Right ventricle myocardium superior (tissue), 1 donor: Measurements from ENCODE around the gene FOXP1. TPM values are rescaled to one million over a fixed set of nuclear protein-coding genes. Genes with fewer than 3 reads are reported as not detected.

Source experiments
- ATAC-seq: fragments of 200-7000 bp; cut with Tn5 transposase; one replicate; pipeline ENCODE4 v1.9.1; 2020; ENCODE audit warnings: mild to moderate bottlenecking; ENCODE audit not compliant: poor library complexity
- DNase-seq: peaks from one replicate; pipeline ENCODE4 v3.0.0-alpha.2; 2020
- intact Hi-C: fragments of 100-400 bp; cut with DNase I; formaldehyde crosslinking; loops from one replicate; pipeline ENCODE4 v1.11.2; 2022
- total RNA-seq: library from RNA; stranded (reverse); fragmentation: NEBNext Ultra II Directional; extraction: Animal tissue kit (Norgen Biotek cat#: 25700); gene quantifications from one replicate; pipeline ENCODE4 v1.2.1, GENCODE V29; 2021
- donor health status: DM: no; HTN: yes; CAD: no; lungs with severe emphysema.

The FOXP1 gene
- total RNA-seq, 1 donor from 2014 or later = 36.3 TPM

GRCh38 chr3:71498543-71498942 lies 85.0 kb downstream of the FOXP1 start:
- intact Hi-C loops = no loop called here

DNA sequence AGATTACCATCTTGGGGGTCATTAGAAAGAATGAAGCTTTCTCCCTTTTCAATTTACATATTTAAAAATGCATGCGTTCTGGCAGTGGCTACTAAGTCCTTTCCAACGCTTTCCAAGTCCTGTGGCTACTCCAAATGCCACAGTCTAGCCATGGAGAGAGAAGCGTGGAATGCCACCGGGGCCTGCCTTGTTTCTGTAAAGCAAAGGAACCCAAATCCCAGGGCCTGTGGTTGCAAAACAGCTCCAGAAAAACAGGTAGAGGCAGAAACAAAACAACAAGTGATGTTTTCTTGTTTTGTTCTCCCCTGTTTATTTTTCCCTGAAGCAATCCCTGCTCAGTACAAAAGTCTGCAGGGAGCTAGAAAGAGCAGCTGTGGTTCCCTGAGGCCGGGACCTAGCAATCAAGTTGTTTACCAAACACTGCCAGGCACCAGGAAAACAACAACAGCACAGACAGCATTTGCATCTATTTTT lies 85.5 kb downstream of the FOXP1 start:
- ATAC-seq (no peak), DNase-seq (no peak)
- intact Hi-C loops = no loop called here

More at GRCh38 chr3:71498543-71498942, 85.0 kb downstream of the FOXP1 start:
- ATAC-seq (no peak), DNase-seq (no peak)

DNA sequence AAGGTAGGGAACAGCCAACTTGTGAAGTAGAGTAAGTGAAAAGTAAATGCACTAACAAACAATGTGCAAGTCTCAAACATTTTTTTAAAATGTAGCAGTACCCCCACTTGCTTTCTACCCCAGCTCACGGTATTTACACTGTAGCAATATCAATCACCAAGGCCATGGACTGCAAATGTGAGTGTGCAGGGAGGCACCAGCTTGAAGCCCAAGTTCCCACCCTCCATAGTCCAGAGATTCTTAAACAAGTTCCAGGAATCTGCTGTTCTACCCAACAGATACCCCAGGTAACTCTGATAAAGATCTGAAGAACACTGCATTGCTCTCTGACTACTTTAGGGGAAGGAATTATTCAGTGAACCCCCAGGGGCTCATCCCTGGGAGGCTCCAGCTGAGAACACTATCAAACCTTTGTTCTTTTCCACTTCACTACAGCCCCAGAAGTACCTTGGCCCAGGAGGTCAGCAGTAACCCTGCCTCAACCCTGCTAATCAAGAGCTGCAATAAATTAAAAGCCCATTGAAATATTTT lies 86.1 kb downstream of the FOXP1 start:
- ATAC-seq = no peak

DNA sequence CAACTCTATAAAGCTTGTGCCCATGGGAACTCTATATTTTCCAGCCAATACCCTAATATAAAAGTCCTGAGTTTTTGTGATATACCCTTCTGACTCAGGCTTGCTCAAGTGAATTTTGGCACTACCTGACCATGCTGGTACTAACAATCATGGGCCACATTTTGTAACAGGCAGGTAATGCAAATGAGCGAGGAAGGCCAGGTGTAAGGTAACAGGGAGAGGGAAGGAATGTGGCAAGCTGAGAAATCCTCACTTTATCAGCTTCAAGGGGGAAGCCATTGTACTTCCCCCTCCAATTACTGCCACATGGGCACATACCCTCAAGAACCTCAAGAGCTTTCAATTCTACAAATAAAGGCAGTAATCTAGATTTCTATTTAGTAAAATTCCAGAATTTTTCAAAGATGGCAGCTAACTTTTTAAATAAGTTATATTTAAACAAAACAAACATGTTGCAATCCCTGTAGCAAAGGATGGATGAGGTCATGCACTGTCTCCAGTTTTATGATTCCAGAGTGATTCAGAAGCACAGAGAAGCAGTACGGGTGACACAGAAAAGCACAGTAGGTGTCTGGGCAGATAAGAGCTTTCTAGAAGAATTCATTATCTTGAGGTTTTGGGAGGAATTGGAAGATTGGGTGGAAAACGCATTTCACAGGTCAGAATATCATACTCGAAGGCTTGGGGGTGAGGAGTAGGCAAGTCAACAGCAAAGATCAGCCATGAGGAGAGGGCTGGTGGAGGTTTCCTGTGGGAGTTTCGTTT lies 87.6 kb downstream of the FOXP1 start:
- ATAC-seq = no peak
- intact Hi-C loops = no loop called here

More for the DNA sequence above, 86.1 kb downstream of the FOXP1 start:
- intact Hi-C loops = no loop called here
- DNase-seq = no peak

DNA sequence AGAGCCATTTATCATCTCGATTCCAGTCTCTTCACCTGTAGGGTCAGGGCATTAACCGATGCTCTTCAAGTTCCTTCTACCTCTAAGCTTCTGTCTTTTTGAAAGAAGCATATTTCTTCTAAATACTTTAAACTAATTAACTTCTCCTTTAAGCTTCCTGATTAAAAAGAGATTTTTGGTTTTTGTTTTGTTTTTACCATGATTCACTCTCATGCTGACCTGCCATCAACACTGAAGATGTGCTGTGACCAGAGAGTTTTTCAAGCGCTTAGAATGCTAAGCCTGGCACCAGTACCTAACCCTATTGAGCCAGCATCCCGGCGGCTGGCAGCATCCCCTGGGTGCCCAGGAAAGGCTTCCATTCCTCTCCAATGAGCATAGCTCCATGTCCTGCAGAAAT lies 89.3 kb downstream of the FOXP1 start:
- intact Hi-C loops = no loop called here
- no peak for ATAC-seq
- no peak for DNase-seq

More for the DNA sequence above, 87.6 kb downstream of the FOXP1 start:
- DNase-seq = no peak

GRCh38 chr3:71492974-71493771 lies 90.4 kb downstream of the FOXP1 start:
- DNase-seq (no peak), ATAC-seq (no peak)
- intact Hi-C loops = no loop called here

GRCh38 chr3:71492566-71492965 lies 91.0 kb downstream of the FOXP1 start:
- DNase-seq (no peak), ATAC-seq (no peak)
- intact Hi-C loops = no loop called here

GRCh38 chr3:71491154-71491752 lies 92.3 kb downstream of the FOXP1 start:
- no peak for DNase-seq
- intact Hi-C loops = no loop called here
- ATAC-seq = no peak

DNA sequence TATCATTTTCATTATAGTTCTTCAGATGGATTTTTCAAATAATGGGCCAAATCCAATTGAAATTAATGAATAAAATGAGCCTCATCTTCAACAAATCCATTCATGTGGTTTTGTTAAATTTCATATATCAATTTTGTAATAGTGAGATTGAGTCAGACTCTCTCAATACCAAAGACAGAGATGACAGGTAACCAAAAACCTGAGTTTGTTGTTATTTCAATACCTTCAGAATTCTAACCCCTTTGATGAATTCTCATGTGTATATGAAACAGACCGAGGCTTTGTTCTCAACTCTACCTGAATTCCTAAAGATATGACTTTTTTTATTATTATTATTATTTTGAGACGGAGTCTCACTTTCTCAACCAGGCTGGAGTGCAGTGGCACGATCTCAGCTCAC lies 92.8 kb downstream of the FOXP1 start:
- ATAC-seq (no peak), DNase-seq (no peak)
- intact Hi-C loops = no loop called here

- ATAC-seq (no peak), DNase-seq (no peak)
- intact Hi-C loops = no loop called here
Measured at GRCh38 chr3:71489315-71489761, 94.2 kb downstream of the FOXP1 start.

DNA sequence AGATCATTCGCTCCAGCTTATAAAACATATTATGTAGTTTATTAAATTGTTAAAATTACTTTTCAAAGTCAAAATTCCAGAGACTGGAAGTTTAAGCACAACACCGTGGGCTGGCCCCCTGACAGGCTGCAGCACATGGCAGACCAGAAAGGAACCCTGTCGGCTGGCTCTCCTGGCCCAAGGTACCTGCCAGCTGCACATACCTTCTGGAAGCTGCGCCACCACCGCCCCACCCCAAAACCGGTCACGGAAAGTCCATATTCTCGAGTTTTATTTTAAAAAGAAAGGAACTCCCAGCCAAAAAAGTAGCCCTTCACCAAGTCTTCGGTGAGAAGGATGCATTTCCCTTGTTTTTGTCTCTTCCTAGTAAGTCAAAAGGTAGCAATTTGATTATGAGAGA lies 94.6 kb downstream of the FOXP1 start:
- DNase-seq (no peak), ATAC-seq (no peak)
- intact Hi-C loops = no loop called here

- intact Hi-C loops = no loop called here
- ATAC-seq = no peak
Measured at GRCh38 chr3:71488391-71488809, 95.1 kb downstream of the FOXP1 start.

DNA sequence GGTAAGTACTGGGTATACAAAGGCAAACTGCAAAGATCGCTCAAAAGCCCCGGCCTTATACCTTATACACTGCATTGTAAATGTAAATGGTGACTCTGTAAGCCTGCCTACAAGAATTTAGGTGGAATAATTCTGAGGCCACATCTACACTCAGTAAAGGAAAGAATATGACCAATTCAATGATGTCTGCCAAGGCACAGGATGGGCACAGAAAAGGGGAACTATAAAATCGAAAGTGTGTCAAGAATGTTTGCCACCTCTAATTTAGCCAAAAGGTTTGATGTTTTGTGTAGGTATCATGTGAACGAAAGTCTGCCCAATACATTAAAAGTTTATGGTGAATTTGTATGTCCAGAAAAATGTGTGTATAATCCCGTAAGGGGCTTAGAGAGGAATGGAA lies 96.1 kb downstream of the FOXP1 start:
- intact Hi-C loops = no loop called here
- ATAC-seq = no peak
- DNase-seq = no peak

More at GRCh38 chr3:71488391-71488809, 95.1 kb downstream of the FOXP1 start:
- no peak for DNase-seq

GRCh38 chr3:71486831-71487230 lies 96.7 kb downstream of the FOXP1 start:
- intact Hi-C loops = no loop called here
- no peak for DNase-seq

GRCh38 chr3:71485896-71486295 lies 97.6 kb downstream of the FOXP1 start:
- DNase-seq = no peak
- no peak for ATAC-seq
- intact Hi-C loops = no loop called here

More at GRCh38 chr3:71486831-71487230, 96.7 kb downstream of the FOXP1 start:
- ATAC-seq = no peak

DNA sequence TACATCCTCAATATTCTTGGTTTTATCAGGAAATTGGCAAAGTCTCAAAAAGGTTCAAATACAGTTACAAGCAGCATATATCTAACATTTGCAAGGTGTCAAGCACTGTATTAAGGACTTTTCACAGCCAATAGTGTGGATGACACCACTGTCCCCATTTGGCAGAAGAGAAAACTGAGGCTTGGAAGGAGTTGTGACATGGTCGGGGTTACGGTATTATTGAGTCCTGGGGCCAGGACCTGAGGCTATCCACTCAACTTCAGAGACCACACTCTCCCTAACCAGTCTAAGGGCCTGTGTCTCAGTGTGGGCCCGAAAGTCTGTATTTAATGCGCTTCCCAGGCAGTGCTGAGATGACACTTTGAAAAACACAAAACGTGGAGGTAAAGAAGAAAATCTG lies 99.1 kb downstream of the FOXP1 start:
- intact Hi-C loops = no loop called here
- DNase-seq (no peak), ATAC-seq (no peak)

GRCh38 chr3:71484047-71484446 lies 99.5 kb downstream of the FOXP1 start:
- no peak for ATAC-seq
- intact Hi-C loops = no loop called here
- no peak for DNase-seq

GRCh38 chr3:71482771-71483170 lies 100.8 kb downstream of the FOXP1 start:
- ATAC-seq = no peak
- no peak for DNase-seq
- intact Hi-C loops = no loop called here

- intact Hi-C loops = no loop called here
- ATAC-seq = no peak
- no peak for DNase-seq
Measured at GRCh38 chr3:71478568-71478967, 105.0 kb downstream of the FOXP1 start.
